ENCODE data around the gene ZNF746.

- TF ChIP-seq CTCF (IDR thresholded peaks at IDR 0.05): no peak
- no peak for TF ChIP-seq POLR2AphosphoS5 (IDR thresholded peaks at IDR 0.05)
- no peak for TF ChIP-seq EP300 (IDR thresholded peaks at IDR 0.05)
Observed at GRCh38 chr7:149466364-149466763, 31.2 kb downstream of the ZNF746 start.
